CD4-positive, alpha-beta T cell treated with Interleukin-6 for 4 hours (primary cell): Measurements from ENCODE around the gene ZMYND11.

ENCODE experiments used
- DNase-seq: peaks from one replicate; pipeline ENCODE4 v3.0.0-alpha.2; 2020; ENCODE audit warnings: mixed read lengths

Gene ZMYND11

GRCh38 chr10:135132-135600, at the start of gene ZMYND11:
Gene ZMYND11 (plus strand): TSS chr10:135455. CDS start chr10:180013, 44,558 bp downstream.
- DNase-seq: peak; percentile 74

GRCh38 chr10:86031-86430, 49.2 kb upstream of the ZMYND11 start:
- no peak for DNase-seq

GRCh38 chr10:87177-88080, 47.8 kb upstream of the ZMYND11 start:
- no peak for DNase-seq

- DNase-seq: no peak
Measured at GRCh38 chr10:88253-88652, 47.0 kb upstream of the ZMYND11 start.

- DNase-seq: no peak
Measured at GRCh38 chr10:89248-89647, 46.0 kb upstream of the ZMYND11 start.

GRCh38 chr10:90161-90560, 45.1 kb upstream of the ZMYND11 start:
- DNase-seq: no peak

GRCh38 chr10:91313-91712, 43.9 kb upstream of the ZMYND11 start:
- DNase-seq: no peak

GRCh38 chr10:92153-92552, 43.1 kb upstream of the ZMYND11 start:
- DNase-seq: no peak

- no peak for DNase-seq
Measured at GRCh38 chr10:92846-93245, 42.4 kb upstream of the ZMYND11 start.

GRCh38 chr10:94613-95012, 40.6 kb upstream of the ZMYND11 start:
- no peak for DNase-seq

- DNase-seq: no peak
Measured at GRCh38 chr10:95356-96115, 39.7 kb upstream of the ZMYND11 start.

GRCh38 chr10:96466-96865, 38.8 kb upstream of the ZMYND11 start:
- no peak for DNase-seq

GRCh38 chr10:104416-104815, 30.8 kb upstream of the ZMYND11 start:
- no peak for DNase-seq

GRCh38 chr10:104862-105565, 30.2 kb upstream of the ZMYND11 start:
- DNase-seq: no peak

GRCh38 chr10:105806-106205, 29.4 kb upstream of the ZMYND11 start:
- DNase-seq: no peak

GRCh38 chr10:106740-107139, 28.5 kb upstream of the ZMYND11 start:
- no peak for DNase-seq

GRCh38 chr10:112246-112645, 23.0 kb upstream of the ZMYND11 start:
- DNase-seq: no peak

- no peak for DNase-seq
Measured at GRCh38 chr10:124874-125273, 10.4 kb upstream of the ZMYND11 start.

GRCh38 chr10:127612-128432, 7.4 kb upstream of the ZMYND11 start:
- DNase-seq: peak; percentile 35

- no peak for DNase-seq
Measured at GRCh38 chr10:129810-130209, 5.4 kb upstream of the ZMYND11 start.

GRCh38 chr10:132946-133898, 2.0 kb upstream of the ZMYND11 start:
- no peak for DNase-seq
